ENCODE data around the gene GRIP2.

The GRIP2 gene

GRCh38 chr3:14546041-14546440, 5.9 kb upstream of the GRIP2 start:
- peak overlapping the region; percentile 46 for H3K27ac Mint-ChIP-seq
- no peaks in the 10 kb centered on the region for H3K36me3 Mint-ChIP-seq (ENCODE audit: low read depth)
- no peak overlapping the region for H3K4me3 Mint-ChIP-seq
- peaks cover 21% of the 10 kb centered on the region for H3K27me3 Mint-ChIP-seq (ENCODE audit: low read depth, poor library complexity)
- peaks cover 14% of the 10 kb centered on the region for H3K4me1 Mint-ChIP-seq
- H3K9me3 Mint-ChIP-seq = no peaks in the 10 kb centered on the region
- no peak for DNase-seq
- no peak for TF ChIP-seq CTCF (IDR thresholded peaks at IDR 0.05)

DNA sequence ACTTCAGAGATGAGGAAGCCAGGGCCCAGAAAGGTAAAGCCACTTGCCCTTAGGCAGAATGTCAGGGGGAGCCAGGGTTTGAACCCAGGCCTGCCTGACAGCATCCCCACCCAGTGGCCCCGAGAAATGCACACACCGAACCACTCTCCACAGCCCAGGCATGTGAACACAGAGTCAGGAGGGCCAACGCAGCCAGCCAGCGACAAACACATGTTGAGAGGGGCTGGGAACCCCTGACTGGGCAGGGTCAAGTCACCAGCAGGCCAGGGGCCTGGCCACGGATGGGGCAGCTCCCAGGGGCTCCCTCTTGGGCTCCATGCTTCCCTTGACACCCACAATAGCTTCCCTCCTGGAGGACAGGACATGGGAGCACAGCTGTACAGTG, 5.1 kb upstream of the GRIP2 start:
- Mint-ChIP-seq H3K4me3 (no peak overlapping the region), H3K4me1 (peaks cover 13% of the 10 kb centered on the region), H3K27ac (no peak overlapping the region), H3K9me3 (no peaks in the 10 kb centered on the region), H3K27me3 (ENCODE audit: low read depth, poor library complexity) (peaks cover 20% of the 10 kb centered on the region), H3K36me3 (ENCODE audit: low read depth) (no peaks in the 10 kb centered on the region)
- no peak for DNase-seq
- TF ChIP-seq CTCF (IDR thresholded peaks at IDR 0.05) = no peak

DNA sequence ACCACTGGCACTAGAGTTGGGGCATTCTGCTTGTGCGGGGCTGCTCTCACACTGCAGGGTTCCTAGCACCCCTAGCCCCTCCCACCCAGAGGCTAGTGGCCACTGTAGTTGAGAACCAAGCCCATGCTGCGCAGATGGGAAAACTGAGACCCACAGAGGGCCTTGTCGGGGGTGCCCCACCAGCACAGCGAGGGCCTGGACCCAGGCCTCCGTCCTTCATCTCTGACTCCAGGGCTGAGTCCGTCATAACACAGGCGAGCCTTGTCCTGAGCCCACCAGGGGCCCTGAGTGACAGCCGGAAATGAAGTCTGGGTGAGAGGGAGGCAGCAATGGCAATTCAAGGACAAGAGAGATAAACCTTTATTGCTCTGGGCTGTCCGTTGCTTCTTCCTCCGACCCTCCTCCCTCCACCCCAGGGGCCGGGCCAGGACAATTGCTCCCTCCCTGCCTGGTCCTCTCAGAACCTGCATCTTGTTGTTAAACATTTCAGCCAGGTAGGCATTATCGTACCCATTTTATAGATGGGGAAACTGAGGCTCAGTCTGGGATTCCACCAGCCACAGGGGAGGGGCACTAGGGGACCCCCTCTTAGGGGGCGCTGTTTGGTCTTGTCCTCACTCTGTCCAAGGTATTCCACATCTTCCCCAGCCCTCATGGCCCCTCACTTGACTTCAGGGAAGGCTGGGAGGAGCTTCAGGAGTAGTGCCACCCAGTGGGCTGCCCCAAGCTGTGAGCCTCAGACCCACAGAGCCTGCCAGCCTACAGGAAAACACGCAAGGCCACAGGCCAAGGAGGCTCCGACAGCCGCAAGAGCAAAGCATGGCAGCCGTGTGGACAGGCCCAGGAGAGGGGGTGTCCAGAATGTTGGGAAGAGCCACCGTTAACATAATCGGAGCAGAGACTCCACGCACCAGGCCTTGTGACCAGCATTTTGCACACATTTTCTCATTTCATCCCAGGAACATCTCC, 4.4 kb upstream of the GRIP2 start:
- Mint-ChIP-seq H3K27ac (no peak overlapping the region), H3K4me3 (no peak overlapping the region), H3K4me1 (peaks cover 13% of the 10 kb centered on the region), H3K36me3 (ENCODE audit: low read depth) (no peaks in the 10 kb centered on the region), H3K27me3 (ENCODE audit: low read depth, poor library complexity) (peaks cover 17% of the 10 kb centered on the region), H3K9me3 (no peaks in the 10 kb centered on the region)
- TF ChIP-seq CTCF (IDR thresholded peaks at IDR 0.05) = no peak
- no peak for DNase-seq

GRCh38 chr3:14543446-14543845, 3.3 kb upstream of the GRIP2 start:
- no peak for TF ChIP-seq CTCF (IDR thresholded peaks at IDR 0.05)
- Mint-ChIP-seq H3K4me1 (peaks cover 13% of the 10 kb centered on the region), H3K4me3 (no peak overlapping the region), H3K9me3 (no peaks in the 10 kb centered on the region), H3K27ac (no peak overlapping the region), H3K27me3 (ENCODE audit: low read depth, poor library complexity) (peaks cover 14% of the 10 kb centered on the region), H3K36me3 (ENCODE audit: low read depth) (no peaks in the 10 kb centered on the region)
- DNase-seq = no peak

DNA sequence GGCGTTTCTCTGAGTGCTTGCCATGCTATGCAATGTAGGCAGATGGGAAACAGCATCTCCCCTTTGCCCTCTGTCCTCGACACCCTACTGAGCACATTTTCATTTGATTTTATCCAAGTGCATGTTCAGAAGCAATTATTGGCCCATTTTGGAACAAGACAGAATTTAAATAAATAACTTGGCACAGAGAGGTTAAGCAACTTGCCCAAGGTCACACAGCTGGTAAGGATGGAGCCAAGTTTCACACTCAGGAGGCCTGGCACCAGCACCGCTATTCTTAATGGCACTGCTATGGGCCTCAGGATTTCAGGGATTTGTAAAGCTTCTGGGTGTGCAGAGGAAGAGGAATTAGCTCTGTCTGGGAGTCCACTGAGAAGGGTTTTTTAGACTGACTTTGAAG, 2.5 kb upstream of the GRIP2 start:
- Mint-ChIP-seq H3K9me3 (no peaks in the 10 kb centered on the region), H3K4me3 (no peak overlapping the region), H3K27me3 (ENCODE audit: low read depth, poor library complexity) (peaks cover 10% of the 10 kb centered on the region), H3K27ac (no peak overlapping the region), H3K36me3 (ENCODE audit: low read depth) (no peaks in the 10 kb centered on the region), H3K4me1 (peaks cover 5% of the 10 kb centered on the region)
- no peak for DNase-seq
- no peak for TF ChIP-seq CTCF (IDR thresholded peaks at IDR 0.05)

GRCh38 chr3:14541646-14542045, 1.5 kb upstream of the GRIP2 start:
- TF ChIP-seq CTCF (IDR thresholded peaks at IDR 0.05) = no peak
- Mint-ChIP-seq H3K4me3 (no peak overlapping the region), H3K9me3 (no peaks in the 10 kb centered on the region), H3K27me3 (ENCODE audit: low read depth, poor library complexity) (peaks cover 10% of the 10 kb centered on the region), H3K36me3 (ENCODE audit: low read depth) (no peaks in the 10 kb centered on the region), H3K4me1 (peaks cover 13% of the 10 kb centered on the region), H3K27ac (no peak overlapping the region)
- DNase-seq = no peak
